Endothelial cell of umbilical vein (primary cell): ENCODE measurements around the gene APOL4. TPM values are rescaled to one million over a fixed set of nuclear protein-coding genes. Genes with fewer than 3 reads are reported as not detected.
A peak's percentile ranks its signal among the peaks of the same experiment; 100 is the strongest.

Experiments
- BruUV-seq: library from RNA; stranded (reverse); fragments of 400-500 nt; replicated peaks from 2 replicates; lab custom pipeline; 2021; lab: Mats Ljungman, UMichigan
- CTCF ChIA-PET: fragments of 300-600, 350-600 bp; sonication (Branson Sonifier 250); formaldehyde crosslinking; loops from one replicate; lab custom pipeline; 2021; ENCODE audit warnings: antibody characterized with exemption, inconsistent platforms; lab: Charles Lee
- POLR2A ChIA-PET: fragments of 300-600, 350-600 bp; sonication (Branson Sonifier 250); formaldehyde crosslinking; loops from one replicate; lab custom pipeline; 2021; ENCODE audit warnings: antibody characterized with exemption, inconsistent platforms; lab: Charles Lee
- DNase-seq: peaks from one replicate; pipeline ENCODE4 v3.0.0-alpha.2; 2011; ENCODE audit warnings: low read depth, low spot score
- FAIRE-seq: peaks from 2 replicates; lab custom pipeline; 2011; peaks lifted over from hg19 to GRCh38; lab: Jason Lieb, UNC
- H2AFZ ChIP-seq: 2 replicates; pipeline ENCODE4 v1.6.0; 2012; ENCODE audit warnings: low read depth, low read length, control low read depth, inconsistent platforms
- H3K27ac ChIP-seq: 2 replicates; pipeline ENCODE4 v1.5.1; 2011; ENCODE audit warnings: low read depth, mild to moderate bottlenecking, control low read depth, low read length, moderate library complexity; ENCODE audit not compliant: insufficient read depth
- H3K27me3 ChIP-seq, 2 experiments: 2 replicates each; pipeline versions ENCODE4 v1.6.0 to v1.6.1; 2011; ENCODE audit warnings: low read length in 2 of 2, mixed read lengths in 1 of 2; ENCODE audit not compliant: control insufficient read depth in 2 of 2, insufficient read depth in 2 of 2
- H3K36me3 ChIP-seq, 2 experiments: 2 replicates in 1 of 2; 3 replicates in 1 of 2; pipeline ENCODE4 v1.5.1; 2011; ENCODE audit warnings: low read length in 2 of 2, mild to moderate bottlenecking in 1 of 2, moderate library complexity in 1 of 2; ENCODE audit not compliant: control insufficient read depth in 2 of 2, insufficient read depth in 2 of 2; ENCODE audit errors: extremely low read depth in 1 of 2
- H3K4me1 ChIP-seq: 3 replicates; pipeline ENCODE4 v1.5.1; 2011; ENCODE audit warnings: mild to moderate bottlenecking, low read length; ENCODE audit not compliant: control insufficient read depth, insufficient read depth; ENCODE audit errors: extremely low read depth
- H3K4me2 ChIP-seq: 2 replicates; pipeline ENCODE4 v1.6.1; 2011; ENCODE audit warnings: low read length, control low read depth, mixed read lengths; ENCODE audit not compliant: insufficient read depth
- H3K4me3 ChIP-seq, 3 experiments: fragments of 200-600 bp in 1 of 3; sonication (generic), shearing (Covaris generic) in 1 of 3; replicated peaks in 1 of 3; 2 replicates each; pipeline ENCODE4 v1.5.1; 2011 to 2016; ENCODE audit warnings: control low read depth in 3 of 3, low read length in 3 of 3, mild to moderate bottlenecking in 2 of 3, inconsistent platforms in 1 of 3, low read depth in 1 of 3, moderate library complexity in 1 of 3; ENCODE audit not compliant: insufficient read depth in 1 of 3
- H3K79me2 ChIP-seq: 2 replicates; pipeline ENCODE4 v1.6.0; 2012; ENCODE audit warnings: low read length, inconsistent platforms; ENCODE audit not compliant: control insufficient read depth, insufficient read depth
- H3K9ac ChIP-seq: replicated peaks from 2 replicates; pipeline ENCODE3; 2011; ENCODE audit warnings: low read length, control low read depth; ENCODE audit not compliant: insufficient read depth; ENCODE audit errors: extremely low read depth
- H3K9me1 ChIP-seq: replicated peaks from 3 replicates; pipeline ENCODE4 v1.6.0; 2011; ENCODE audit warnings: mild to moderate bottlenecking, low read length; ENCODE audit not compliant: control insufficient read depth, insufficient read depth; ENCODE audit errors: extremely low read depth
- H3K9me3 ChIP-seq: replicated peaks from 2 replicates; pipeline ENCODE4 v1.5.1; 2012; ENCODE audit warnings: low read length, inconsistent platforms; ENCODE audit not compliant: control insufficient read depth, insufficient read depth
- H4K20me1 ChIP-seq: replicated peaks from 2 replicates; pipeline ENCODE3; 2011; ENCODE audit warnings: mild to moderate bottlenecking, low read length; ENCODE audit not compliant: control insufficient read depth, insufficient read depth; ENCODE audit errors: extremely low read depth
- EZH2 ChIP-seq: IDR thresholded peaks from 2 replicates; pipeline ENCODE4 v1.6.1; 2012; ENCODE audit warnings: borderline replicate concordance, low read depth, mild to moderate bottlenecking, moderate library complexity, low read length, inconsistent platforms; ENCODE audit not compliant: severe bottlenecking
- FOS ChIP-seq: IDR thresholded peaks from 2 replicates; pipeline ENCODE4 v1.6.1; 2011; ENCODE audit warnings: mild to moderate bottlenecking, low read length, moderate library complexity, borderline replicate concordance; ENCODE audit not compliant: insufficient read depth
- GATA2 ChIP-seq: IDR thresholded peaks from 2 replicates; pipeline ENCODE4 v1.7.0; 2011; ENCODE audit warnings: low read depth, mild to moderate bottlenecking, moderate library complexity, mixed read lengths, low read length; ENCODE audit not compliant: insufficient read length, insufficient read depth
- JUN ChIP-seq: IDR thresholded peaks from 2 replicates; pipeline ENCODE4 v1.6.1; 2011; ENCODE audit warnings: borderline replicate concordance, low read depth; ENCODE audit not compliant: insufficient read length, insufficient read depth
- MYC ChIP-seq: IDR thresholded peaks from one replicate; pipeline ENCODE4 v1.6.1; 2011; ENCODE audit warnings: mild to moderate bottlenecking, low read depth, low read length
- POLR2A ChIP-seq: IDR thresholded peaks from 2 replicates; pipeline ENCODE4 v1.6.1; 2012; ENCODE audit warnings: low read depth, mild to moderate bottlenecking, control low read depth, low read length
- POLR2AphosphoS5 ChIP-seq: IDR thresholded peaks from 2 replicates; pipeline ENCODE4 v1.6.1; 2012; ENCODE audit warnings: low read depth, mild to moderate bottlenecking, control low read depth, low read length, moderate library complexity; ENCODE audit not compliant: insufficient read depth
- dilution Hi-C: fragments of 300-500 bp; cut with MboI; formaldehyde crosslinking; loops from one replicate; pipeline ENCODE4 v1.15.0; 2019; ENCODE audit warnings: low sequenced_read_pairs; ENCODE audit not compliant: extremely low pct_ligation_motif_present
- intact Hi-C: fragments of 100-400 bp; cut with micrococcal nuclease; formaldehyde crosslinking; loops from one replicate; pipeline ENCODE4 v1.10.0; 2022
- polyA plus RNA-seq, 4 experiments: library from polyadenylated mRNA; depleted of rRNA in 3 of 4; stranded (reverse) in 3 of 4; unstranded in 1 of 4; fragments of >200 nt; gene quantifications; 2 replicates each; pipeline versions ENCODE4 v1.2.1 to v1.2.3, GENCODE V29; 2011 to 2012; ENCODE audit warnings: missing spikeins in 1 of 4
- total RNA-seq: library from RNA; stranded (reverse); gene quantifications from 2 replicates; pipeline ENCODE4 v1.2.3, GENCODE V29; 2021
- TF ChIP-seq, protein P1 (sequence below), 2 donors: IDR thresholded peaks; 1 replicate in 1 of 2; 2 replicates in 1 of 2; pipeline ENCODE4 v1.5.1; 2011; ENCODE audit warnings: low read length in 2 of 2, mild to moderate bottlenecking in 2 of 2, moderate library complexity in 2 of 2, control low read depth in 1 of 2, inconsistent platforms in 1 of 2, low read depth in 1 of 2; ENCODE audit not compliant: insufficient read depth in 1 of 2; ENCODE audit errors: extremely low read depth in 1 of 2
- TF ChIP-seq, protein P2 (sequence below): IDR thresholded peaks from 2 replicates; pipeline ENCODE4 v1.6.1; 2011; ENCODE audit not compliant: insufficient read depth, insufficient read length

The APOL4 gene
- total and polyA plus RNA-seq, 2 donors (not counting 3 experiments of a cell fraction or from before 2014, with no cell fraction given) = 0.33 to 0.97 TPM

DNA sequence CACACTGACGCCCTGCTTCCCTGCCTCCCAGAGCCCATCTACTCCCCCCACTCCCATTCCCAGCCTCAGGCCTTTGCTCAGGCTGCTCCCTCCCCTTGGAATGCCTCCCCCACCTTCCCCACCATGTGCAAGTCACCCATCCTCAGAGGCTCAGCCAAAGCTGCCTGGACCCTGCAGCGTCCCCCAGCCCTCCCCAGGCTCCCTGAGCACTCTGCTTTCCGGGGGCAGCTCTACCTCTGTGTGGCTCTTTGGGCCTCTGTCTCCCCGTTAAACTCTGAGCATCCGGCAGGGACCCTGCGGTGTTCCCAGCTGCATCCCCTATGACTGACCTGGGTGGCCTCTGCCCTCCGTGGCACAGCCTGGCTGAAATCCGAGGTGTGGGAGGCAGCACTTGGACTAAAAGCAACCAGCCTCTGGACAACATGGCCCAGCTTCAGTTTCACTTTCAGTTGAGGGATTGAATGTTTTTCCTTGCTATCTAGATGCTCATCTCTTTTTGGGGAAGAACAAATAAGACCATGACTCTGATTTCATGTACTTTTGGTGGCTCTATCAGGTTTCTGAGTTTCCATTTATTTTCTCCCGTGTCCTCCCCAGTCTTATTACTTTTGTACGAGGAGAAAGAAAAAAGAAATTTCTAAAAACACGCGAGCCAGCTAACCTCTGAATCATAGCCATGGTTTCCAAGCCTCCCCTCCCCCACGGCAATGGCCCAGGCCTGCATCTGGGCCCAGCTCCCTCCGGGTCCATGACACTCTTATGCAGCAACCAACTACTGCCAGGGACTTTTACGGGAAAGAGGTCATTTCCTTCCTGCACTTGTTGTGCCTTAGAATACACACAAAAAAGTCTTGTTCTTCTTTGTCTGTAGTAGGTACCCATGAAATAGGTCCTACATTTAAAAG lies 44.8 kb downstream of the APOL4 start:
- Histone ChIP-seq H3K4me3 (peak overlapping the region; percentile 14 to 66 (median 23)), H4K20me1 (no peaks in the 10 kb centered on the region), H3K36me3 (no peaks in the 10 kb centered on the region), H3K27me3 (no peaks in the 10 kb centered on the region), H3K9me3 (no peaks in the 10 kb centered on the region), H3K79me2 (no peaks in the 10 kb centered on the region), H3K9me1 (no peaks in the 10 kb centered on the region), H3K4me1 (peaks cover 41% of the 10 kb centered on the region), H2AFZ (peak overlapping the region; percentile 64), H3K27ac (peak overlapping the region; percentile 98), H3K4me2 (peak overlapping the region; percentile 96), H3K9ac (peak overlapping the region; percentile 89)
- FAIRE-seq (peak; percentile 98), DNase-seq (peak; percentile 98)
- TSS peak; percentile 69 for BruUV-seq
- POLR2A ChIA-PET = no interaction called here
- TF ChIP-seq POLR2A (peak; percentile 55), FOS (peak; percentile 76), EZH2 (no peak), MYC (peak; percentile 38), POLR2AphosphoS5 (peak; percentile 66), JUN (peak; percentile 66), GATA2 (peak; percentile 31)
- TF ChIP-seq, protein P1, sequence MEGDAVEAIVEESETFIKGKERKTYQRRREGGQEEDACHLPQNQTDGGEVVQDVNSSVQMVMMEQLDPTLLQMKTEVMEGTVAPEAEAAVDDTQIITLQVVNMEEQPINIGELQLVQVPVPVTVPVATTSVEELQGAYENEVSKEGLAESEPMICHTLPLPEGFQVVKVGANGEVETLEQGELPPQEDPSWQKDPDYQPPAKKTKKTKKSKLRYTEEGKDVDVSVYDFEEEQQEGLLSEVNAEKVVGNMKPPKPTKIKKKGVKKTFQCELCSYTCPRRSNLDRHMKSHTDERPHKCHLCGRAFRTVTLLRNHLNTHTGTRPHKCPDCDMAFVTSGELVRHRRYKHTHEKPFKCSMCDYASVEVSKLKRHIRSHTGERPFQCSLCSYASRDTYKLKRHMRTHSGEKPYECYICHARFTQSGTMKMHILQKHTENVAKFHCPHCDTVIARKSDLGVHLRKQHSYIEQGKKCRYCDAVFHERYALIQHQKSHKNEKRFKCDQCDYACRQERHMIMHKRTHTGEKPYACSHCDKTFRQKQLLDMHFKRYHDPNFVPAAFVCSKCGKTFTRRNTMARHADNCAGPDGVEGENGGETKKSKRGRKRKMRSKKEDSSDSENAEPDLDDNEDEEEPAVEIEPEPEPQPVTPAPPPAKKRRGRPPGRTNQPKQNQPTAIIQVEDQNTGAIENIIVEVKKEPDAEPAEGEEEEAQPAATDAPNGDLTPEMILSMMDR (IDR thresholded peaks at IDR 0.05; ENCODE audit: extremely low read depth in 1 of 2, insufficient read depth in 1 of 2, low read depth in 1 of 2, low read length in 2 of 2) = no peak
- TF ChIP-seq, protein P2, sequence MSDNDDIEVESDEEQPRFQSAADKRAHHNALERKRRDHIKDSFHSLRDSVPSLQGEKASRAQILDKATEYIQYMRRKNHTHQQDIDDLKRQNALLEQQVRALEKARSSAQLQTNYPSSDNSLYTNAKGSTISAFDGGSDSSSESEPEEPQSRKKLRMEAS = peak; percentile 51
- dilution Hi-C loops (no loop called here), intact Hi-C loops (no loop called here)
- CTCF ChIA-PET = interaction anchor here (0.9 to 4.3 kb wide), 7 partner anchors 11 to 82 kb away, joined by 3 to 26 read pairs (median 6); partner anchors contain the start of gene APOL2
